WTC11 (cell line): ENCODE measurements around the gene PANK4. TPM values are rescaled to one million over a fixed set of nuclear protein-coding genes. Genes with fewer than 3 reads are reported as not detected.

ENCODE experiments used
- ATAC-seq: fragments of 200-7000 bp; cut with Tn5 transposase; 2 replicates; pipeline ENCODE4 v1.10.0; 2021; ENCODE audit warnings: mild to moderate bottlenecking, moderate library complexity
- CTCF ChIA-PET: fragments of 300-600 bp; sonication (Branson Sonifier 250); formaldehyde crosslinking; loops from one replicate; lab custom pipeline; 2021; ENCODE audit warnings: antibody characterized with exemption; lab: Charles Lee
- POLR2A ChIA-PET: fragments of 350-600 bp; sonication (Branson Sonifier 250); formaldehyde crosslinking; loops from one replicate; lab custom pipeline; 2021; ENCODE audit warnings: antibody characterized with exemption; lab: Charles Lee
- DNase-seq: peaks from one replicate; pipeline ENCODE4 v3.0.0; 2021; ENCODE audit warnings: low spot score
- H3K27ac Mint-ChIP-seq: 2 replicates; pipeline ENCODE4 v1.8.0; 2021; ENCODE audit warnings: mixed read lengths
- H3K27me3 Mint-ChIP-seq: 2 replicates; pipeline ENCODE4 v1.8.0; 2021; ENCODE audit warnings: low read depth, mild to moderate bottlenecking, moderate library complexity, mixed read lengths
- H3K36me3 Mint-ChIP-seq: 2 replicates; pipeline ENCODE4 v1.8.0; 2021; ENCODE audit warnings: mixed read lengths
- H3K4me1 Mint-ChIP-seq: 2 replicates; pipeline ENCODE4 v1.8.0; 2022; ENCODE audit warnings: mixed read lengths
- H3K4me3 Mint-ChIP-seq: 2 replicates; pipeline ENCODE4 v1.8.0; 2021; ENCODE audit warnings: mild to moderate bottlenecking, moderate library complexity, mixed read lengths
- H3K9me3 Mint-ChIP-seq: 2 replicates; pipeline ENCODE4 v1.8.0; 2021; ENCODE audit warnings: mixed read lengths
- CBFB ChIP-seq: sonication (generic); formaldehyde crosslinking; IDR thresholded peaks from 2 replicates; pipeline ENCODE4 v1.8.1; 2022; ENCODE audit warnings: mild to moderate bottlenecking, low read depth, missing genetic modification reagents
- CREB1 ChIP-seq: sonication (generic); formaldehyde crosslinking; IDR thresholded peaks from 2 replicates; pipeline ENCODE4 v1.8.0; 2023; ENCODE audit warnings: mild to moderate bottlenecking, missing genetic modification reagents
- FOXK1 ChIP-seq: sonication (generic); formaldehyde crosslinking; IDR thresholded peaks from 2 replicates; pipeline ENCODE4 v1.8.0; 2022; ENCODE audit warnings: mild to moderate bottlenecking, moderate library complexity, missing genetic modification reagents
- FOXP1 ChIP-seq: sonication (generic); formaldehyde crosslinking; IDR thresholded peaks from 2 replicates; pipeline ENCODE4 v1.8.0; 2022; ENCODE audit warnings: missing genetic modification reagents, mild to moderate bottlenecking, moderate library complexity, borderline replicate concordance
- GRHL2 ChIP-seq: fragments of 250-450 bp; sonication (Bioruptor Pico); IDR thresholded peaks from 2 replicates; pipeline ENCODE4 v1.8.0; 2022; ENCODE audit warnings: mild to moderate bottlenecking, moderate library complexity; ENCODE audit not compliant: insufficient replicate concordance, severe bottlenecking
- IRF2 ChIP-seq: sonication (generic); formaldehyde crosslinking; IDR thresholded peaks from 2 replicates; pipeline ENCODE4 v1.8.0; 2022; ENCODE audit warnings: low read depth, missing genetic modification reagents, borderline replicate concordance
- JAZF1 ChIP-seq: fragments of 250-450 bp; sonication (Bioruptor Pico); IDR thresholded peaks from 2 replicates; pipeline ENCODE4 v1.9.0; 2021; ENCODE audit warnings: moderate library complexity, mild to moderate bottlenecking, inconsistent platforms
- MXD4 ChIP-seq: fragments of 250-450 bp; sonication (Bioruptor Pico); IDR thresholded peaks from 2 replicates; pipeline ENCODE4 v1.8.0; 2021; ENCODE audit warnings: mild to moderate bottlenecking, moderate library complexity, borderline replicate concordance
- NFYB ChIP-seq: sonication (generic); formaldehyde crosslinking; conservative IDR thresholded peaks from 2 replicates; pipeline ENCODE4 v1.8.0; 2022; ENCODE audit warnings: low read depth, missing genetic modification reagents
- OVOL2 ChIP-seq: fragments of 250-450 bp; sonication (Bioruptor Pico); IDR thresholded peaks from 2 replicates; pipeline ENCODE4 v1.9.0; 2021; ENCODE audit warnings: mild to moderate bottlenecking, borderline replicate concordance
- RORB ChIP-seq: fragments of 250-450 bp; sonication (Bioruptor Pico); IDR thresholded peaks from 2 replicates; pipeline ENCODE4 v1.9.0; 2021; ENCODE audit warnings: mild to moderate bottlenecking
- ZNF423 ChIP-seq: fragments of 250-450 bp; sonication (Bioruptor Pico); IDR thresholded peaks from 2 replicates; pipeline ENCODE4 v2.1.2; 2022; ENCODE audit warnings: mild to moderate bottlenecking, moderate library complexity
- total RNA-seq: library from RNA; stranded (reverse); gene quantifications from 3 replicates; pipeline ENCODE4 v1.2.3, GENCODE V29; 2021
- TF ChIP-seq, protein P1 (sequence below): sonication (generic); formaldehyde crosslinking; IDR thresholded peaks from 2 replicates; pipeline ENCODE4 v1.8.0; 2022; ENCODE audit warnings: mild to moderate bottlenecking, missing genetic modification reagents
- TF ChIP-seq, protein P2 (sequence below): sonication (generic); formaldehyde crosslinking; conservative IDR thresholded peaks from 2 replicates; pipeline ENCODE4 v1.8.1; 2023; ENCODE audit warnings: mild to moderate bottlenecking, low read depth, missing genetic modification reagents, moderate library complexity
- TF ChIP-seq, protein P3 (sequence below): sonication (generic); formaldehyde crosslinking; conservative IDR thresholded peaks from 2 replicates; pipeline ENCODE4 v1.8.1; 2022; ENCODE audit warnings: mild to moderate bottlenecking, missing genetic modification reagents
- TF ChIP-seq, protein P4 (sequence below): sonication (generic); formaldehyde crosslinking; IDR thresholded peaks from 2 replicates; pipeline ENCODE4 v1.8.1; 2023; ENCODE audit warnings: mild to moderate bottlenecking, missing genetic modification reagents, moderate library complexity
- TF ChIP-seq, protein P5 (sequence below): sonication (generic); formaldehyde crosslinking; IDR thresholded peaks from 2 replicates; pipeline ENCODE4 v1.8.0; 2023; ENCODE audit warnings: missing genetic modification reagents
- TF ChIP-seq, protein P6 (sequence below): sonication (generic); formaldehyde crosslinking; IDR thresholded peaks from 2 replicates; pipeline ENCODE4 v1.8.0; 2022; ENCODE audit warnings: mild to moderate bottlenecking, missing genetic modification reagents
- TF ChIP-seq, protein P7 (sequence below): sonication (generic); formaldehyde crosslinking; IDR thresholded peaks from 2 replicates; pipeline ENCODE4 v1.8.1; 2022; ENCODE audit warnings: low read depth, mild to moderate bottlenecking, moderate library complexity, missing genetic modification reagents, borderline replicate concordance

The PANK4 gene
- total RNA-seq, 1 experiment from 2014 or later: 52.5 TPM

DNA sequence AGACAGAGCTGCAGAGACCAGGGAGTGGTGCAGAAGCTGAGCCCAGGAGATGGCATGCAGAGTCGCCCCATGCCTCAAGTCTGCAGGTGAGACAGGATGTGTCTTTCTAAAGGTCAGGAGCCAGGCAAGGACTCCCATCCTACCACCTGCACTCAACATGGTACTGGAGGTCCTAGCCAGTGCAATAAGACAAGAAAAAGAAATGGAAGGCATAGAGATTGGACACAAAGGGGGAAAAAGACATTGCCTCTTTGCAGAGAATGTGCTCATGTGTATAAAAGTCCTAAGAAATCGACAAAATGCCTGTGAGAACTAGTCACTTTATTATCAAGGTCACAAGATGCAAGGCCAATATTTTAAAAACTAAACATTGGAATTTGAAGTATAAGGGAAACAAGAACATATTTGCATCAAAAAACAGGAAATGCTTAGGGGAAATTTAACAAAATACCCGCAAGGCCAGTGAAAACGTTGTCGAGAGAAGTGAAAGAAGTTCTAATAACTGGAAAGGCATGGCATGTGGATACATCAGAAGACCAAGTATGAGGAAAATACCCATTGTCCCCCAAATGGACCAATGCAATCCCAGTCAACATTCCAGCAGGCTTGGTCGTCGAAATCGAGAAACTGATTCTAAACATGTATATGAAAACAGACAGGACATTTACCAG, 47.0 kb upstream of the PANK4 start:
- Mint-ChIP-seq H3K4me1 (peaks cover 3% of the 10 kb centered on the region; the same call in 1 of the 2 replicates), H3K36me3 (peaks cover 13% of the 10 kb centered on the region; the same call in 1 of the 2 replicates), H3K27ac (no peak overlapping the region), H3K9me3 (peaks cover 21% of the 10 kb centered on the region), H3K4me3 (no peak overlapping the region), H3K27me3 (peaks cover 11% of the 10 kb centered on the region; the same call in 1 of the 2 replicates)
- CTCF ChIA-PET: interaction anchor here (1.3 kb wide), 1 partner anchor 11 kb away, joined by 5 read pairs; no protein-coding TSS in a partner anchor
- DNase-seq (no peak), ATAC-seq (no peak)
- POLR2A ChIA-PET: no interaction called here
- TF ChIP-seq MXD4 (CRISPR knock-in tag) (no peak), FOXP1 (CRISPR knock-in tag) (no peak), CBFB (no peak), FOXK1 (no peak), OVOL2 (no peak), IRF2 (CRISPR knock-in tag) (no peak)
- TF ChIP-seq, protein P1, sequence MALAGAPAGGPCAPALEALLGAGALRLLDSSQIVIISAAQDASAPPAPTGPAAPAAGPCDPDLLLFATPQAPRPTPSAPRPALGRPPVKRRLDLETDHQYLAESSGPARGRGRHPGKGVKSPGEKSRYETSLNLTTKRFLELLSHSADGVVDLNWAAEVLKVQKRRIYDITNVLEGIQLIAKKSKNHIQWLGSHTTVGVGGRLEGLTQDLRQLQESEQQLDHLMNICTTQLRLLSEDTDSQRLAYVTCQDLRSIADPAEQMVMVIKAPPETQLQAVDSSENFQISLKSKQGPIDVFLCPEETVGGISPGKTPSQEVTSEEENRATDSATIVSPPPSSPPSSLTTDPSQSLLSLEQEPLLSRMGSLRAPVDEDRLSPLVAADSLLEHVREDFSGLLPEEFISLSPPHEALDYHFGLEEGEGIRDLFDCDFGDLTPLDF (CRISPR knock-in tag): no peak
- TF ChIP-seq, protein P2, sequence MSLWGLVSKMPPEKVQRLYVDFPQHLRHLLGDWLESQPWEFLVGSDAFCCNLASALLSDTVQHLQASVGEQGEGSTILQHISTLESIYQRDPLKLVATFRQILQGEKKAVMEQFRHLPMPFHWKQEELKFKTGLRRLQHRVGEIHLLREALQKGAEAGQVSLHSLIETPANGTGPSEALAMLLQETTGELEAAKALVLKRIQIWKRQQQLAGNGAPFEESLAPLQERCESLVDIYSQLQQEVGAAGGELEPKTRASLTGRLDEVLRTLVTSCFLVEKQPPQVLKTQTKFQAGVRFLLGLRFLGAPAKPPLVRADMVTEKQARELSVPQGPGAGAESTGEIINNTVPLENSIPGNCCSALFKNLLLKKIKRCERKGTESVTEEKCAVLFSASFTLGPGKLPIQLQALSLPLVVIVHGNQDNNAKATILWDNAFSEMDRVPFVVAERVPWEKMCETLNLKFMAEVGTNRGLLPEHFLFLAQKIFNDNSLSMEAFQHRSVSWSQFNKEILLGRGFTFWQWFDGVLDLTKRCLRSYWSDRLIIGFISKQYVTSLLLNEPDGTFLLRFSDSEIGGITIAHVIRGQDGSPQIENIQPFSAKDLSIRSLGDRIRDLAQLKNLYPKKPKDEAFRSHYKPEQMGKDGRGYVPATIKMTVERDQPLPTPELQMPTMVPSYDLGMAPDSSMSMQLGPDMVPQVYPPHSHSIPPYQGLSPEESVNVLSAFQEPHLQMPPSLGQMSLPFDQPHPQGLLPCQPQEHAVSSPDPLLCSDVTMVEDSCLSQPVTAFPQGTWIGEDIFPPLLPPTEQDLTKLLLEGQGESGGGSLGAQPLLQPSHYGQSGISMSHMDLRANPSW (CRISPR knock-in tag): no peak
- TF ChIP-seq, protein P3, sequence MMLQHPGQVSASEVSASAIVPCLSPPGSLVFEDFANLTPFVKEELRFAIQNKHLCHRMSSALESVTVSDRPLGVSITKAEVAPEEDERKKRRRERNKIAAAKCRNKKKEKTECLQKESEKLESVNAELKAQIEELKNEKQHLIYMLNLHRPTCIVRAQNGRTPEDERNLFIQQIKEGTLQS: no peak

DNA sequence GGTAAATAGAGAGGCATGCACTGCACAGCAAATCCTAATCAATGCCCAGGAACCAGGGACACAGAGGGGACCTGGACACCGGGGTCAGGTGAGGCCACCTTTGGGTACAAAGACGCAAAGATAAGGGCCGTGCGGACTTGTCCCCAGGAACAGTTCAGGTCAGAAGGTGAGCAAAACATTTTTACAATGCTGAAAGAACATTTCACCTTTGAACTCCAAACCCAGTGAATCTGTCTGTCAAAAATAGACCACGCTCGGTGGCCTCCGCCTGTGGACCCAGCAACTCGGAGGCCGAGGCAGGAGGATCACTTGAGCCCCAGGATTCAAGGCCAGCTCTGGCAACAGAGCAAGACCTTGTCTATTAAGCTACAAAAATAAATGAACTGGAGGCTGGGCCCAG, 45.0 kb upstream of the PANK4 start:
- ATAC-seq (no peak), DNase-seq (no peak)
- TF ChIP-seq, protein P4, sequence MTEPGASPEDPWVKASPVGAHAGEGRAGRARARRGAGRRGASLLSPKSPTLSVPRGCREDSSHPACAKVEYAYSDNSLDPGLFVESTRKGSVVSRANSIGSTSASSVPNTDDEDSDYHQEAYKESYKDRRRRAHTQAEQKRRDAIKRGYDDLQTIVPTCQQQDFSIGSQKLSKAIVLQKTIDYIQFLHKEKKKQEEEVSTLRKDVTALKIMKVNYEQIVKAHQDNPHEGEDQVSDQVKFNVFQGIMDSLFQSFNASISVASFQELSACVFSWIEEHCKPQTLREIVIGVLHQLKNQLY: no peak
- TF ChIP-seq JAZF1 (CRISPR knock-in tag) (no peak), NFYB (CRISPR knock-in tag) (no peak), ZNF423 (CRISPR knock-in tag) (no peak), GRHL2 (CRISPR knock-in tag) (no peak), CREB1 (no peak), RORB (CRISPR knock-in tag) (no peak)
- TF ChIP-seq, protein P5, sequence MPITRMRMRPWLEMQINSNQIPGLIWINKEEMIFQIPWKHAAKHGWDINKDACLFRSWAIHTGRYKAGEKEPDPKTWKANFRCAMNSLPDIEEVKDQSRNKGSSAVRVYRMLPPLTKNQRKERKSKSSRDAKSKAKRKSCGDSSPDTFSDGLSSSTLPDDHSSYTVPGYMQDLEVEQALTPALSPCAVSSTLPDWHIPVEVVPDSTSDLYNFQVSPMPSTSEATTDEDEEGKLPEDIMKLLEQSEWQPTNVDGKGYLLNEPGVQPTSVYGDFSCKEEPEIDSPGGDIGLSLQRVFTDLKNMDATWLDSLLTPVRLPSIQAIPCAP: no peak
- TF ChIP-seq, protein P6, sequence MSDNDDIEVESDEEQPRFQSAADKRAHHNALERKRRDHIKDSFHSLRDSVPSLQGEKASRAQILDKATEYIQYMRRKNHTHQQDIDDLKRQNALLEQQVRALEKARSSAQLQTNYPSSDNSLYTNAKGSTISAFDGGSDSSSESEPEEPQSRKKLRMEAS (CRISPR knock-in tag): no peak
- TF ChIP-seq, protein P7, sequence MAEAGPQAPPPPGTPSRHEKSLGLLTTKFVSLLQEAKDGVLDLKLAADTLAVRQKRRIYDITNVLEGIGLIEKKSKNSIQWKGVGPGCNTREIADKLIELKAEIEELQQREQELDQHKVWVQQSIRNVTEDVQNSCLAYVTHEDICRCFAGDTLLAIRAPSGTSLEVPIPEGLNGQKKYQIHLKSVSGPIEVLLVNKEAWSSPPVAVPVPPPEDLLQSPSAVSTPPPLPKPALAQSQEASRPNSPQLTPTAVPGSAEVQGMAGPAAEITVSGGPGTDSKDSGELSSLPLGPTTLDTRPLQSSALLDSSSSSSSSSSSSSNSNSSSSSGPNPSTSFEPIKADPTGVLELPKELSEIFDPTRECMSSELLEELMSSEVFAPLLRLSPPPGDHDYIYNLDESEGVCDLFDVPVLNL (CRISPR knock-in tag): no peak
- POLR2A ChIA-PET: no interaction called here
- Mint-ChIP-seq H3K27me3 (peaks cover 11% of the 10 kb centered on the region; the same call in 1 of the 2 replicates), H3K36me3 (peaks cover 13% of the 10 kb centered on the region; the same call in 1 of the 2 replicates), H3K4me3 (no peak overlapping the region), H3K4me1 (no peaks in the 10 kb centered on the region), H3K27ac (no peak overlapping the region), H3K9me3 (peaks cover 21% of the 10 kb centered on the region)
- CTCF ChIA-PET: interaction anchor here (1.4 kb wide), 1 partner anchor 10 kb away, joined by 7 read pairs; no protein-coding TSS in a partner anchor
